ENCODE measurements around the gene RPP14.
"Not testable (repeated sequence)": the region's sequence is repeated elsewhere in the genome, so short reads cannot be mapped to it uniquely, and the experiment has no call there.

RPP14 gene

DNA sequence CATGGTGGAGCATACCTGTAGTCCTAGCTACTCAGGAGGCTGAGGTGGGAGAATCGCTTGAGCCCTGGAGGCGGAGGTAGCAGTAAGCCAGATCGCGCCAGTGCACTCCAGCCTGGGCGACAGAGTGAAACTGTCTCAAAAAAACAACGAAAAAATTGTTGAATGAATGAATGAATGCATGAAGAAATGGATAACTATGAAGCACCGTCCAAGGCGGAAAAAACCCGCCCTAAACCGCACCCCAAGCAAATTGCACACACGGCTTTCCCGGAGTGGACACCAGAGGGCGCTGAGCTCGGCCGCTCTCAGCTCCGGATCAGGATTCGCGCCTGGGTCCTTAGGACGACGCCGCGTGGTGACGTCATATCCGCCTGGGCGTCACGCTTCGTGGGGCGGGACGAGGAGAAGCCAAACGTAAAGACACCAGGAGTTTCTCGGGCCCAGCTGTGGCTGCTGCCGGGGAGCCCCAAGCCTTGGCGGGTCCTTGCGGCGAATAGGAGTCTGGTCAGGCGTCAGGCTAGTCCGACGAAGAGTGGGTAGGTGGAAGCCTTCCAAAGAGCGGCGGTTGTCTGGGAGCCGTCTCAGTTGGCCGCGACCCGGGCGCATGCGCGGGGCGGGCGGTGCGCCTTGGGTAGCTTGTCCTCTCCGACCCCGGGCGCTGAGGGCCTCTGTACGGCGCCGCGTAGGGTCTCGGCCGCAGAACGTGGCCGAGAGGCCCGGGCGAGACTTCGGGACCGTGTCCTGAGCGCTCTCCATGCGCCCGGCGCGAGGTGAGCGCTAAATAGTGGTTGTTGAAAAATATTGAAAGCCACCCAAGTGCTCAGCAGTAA, at the start of gene RPP14, which contains the start of gene HTD2:
Gene RPP14 (plus strand): TSS at position 364 of the 830 bp plus-strand sequence. CDS start 4,085 bp downstream, outside the sequence.
Gene HTD2 (plus strand): TSS at position 639 of the 830 bp plus-strand sequence. CDS start 11,094 bp downstream, outside the sequence.
- Histone ChIP-seq H3K4me1 (ENCODE audit: control insufficient read depth in 1 of 2, insufficient read depth in 2 of 2, low read length in 2 of 2) (peaks cover 17 to 24% of the 10 kb centered on the region in 2 donors), H3K9me3 (ENCODE audit: control insufficient read depth in 1 of 2, low read length in 2 of 2) (no peaks in the 10 kb centered on the region), H3K9ac (ENCODE audit: low read depth in 1 of 2, low read length in 2 of 2) (peak within 1 kb of the TSS; percentile 97 to 98), H3K27ac (ENCODE audit: low read depth, low read length) (peak within 1 kb of the TSS; percentile 97), H3K4me3 (ENCODE audit: low read depth in 1 of 2, low read length in 2 of 2) (peak within 1 kb of the TSS; percentile 92 to 98), H3K36me3 (ENCODE audit: control insufficient read depth in 1 of 2, insufficient read depth in 2 of 2, low read length in 2 of 2) (peaks cover 0 to 14% of the 10 kb centered on the region in 2 donors), H3K27me3 (ENCODE audit: control insufficient read depth in 1 of 2, insufficient read depth in 2 of 2, low read length in 2 of 2) (peaks cover 0 to 3% of the 10 kb centered on the region in 2 donors)

DNA sequence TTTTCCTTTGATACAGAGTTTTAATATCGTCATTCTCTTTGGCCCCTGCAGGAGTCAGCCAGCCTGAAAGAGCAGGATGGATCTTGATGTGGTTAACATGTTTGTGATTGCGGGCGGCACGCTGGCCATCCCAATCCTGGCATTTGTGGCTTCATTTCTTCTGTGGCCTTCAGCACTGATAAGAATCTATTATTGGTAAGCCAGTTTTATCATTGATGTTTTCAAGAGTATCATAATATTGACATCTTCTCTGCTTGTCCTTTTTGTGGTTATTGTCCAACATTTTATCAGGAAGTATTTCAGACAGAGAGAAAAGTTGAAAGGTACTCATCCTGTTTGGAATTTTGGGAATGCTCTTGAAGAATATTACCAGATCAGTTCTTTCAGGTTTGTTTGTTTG, 49.5 kb upstream of the RPP14 start:
- H3K36me3 ChIP-seq (ENCODE audit: control insufficient read depth in 1 of 2, insufficient read depth in 2 of 2, low read length in 2 of 2) = peaks cover 14 to 37% of the 10 kb centered on the region in 2 donors
- no peak overlapping the region for H3K27ac ChIP-seq (ENCODE audit: low read depth, low read length)
- H3K9ac ChIP-seq (ENCODE audit: low read depth in 1 of 2, low read length in 2 of 2) = no peak overlapping the region
- H3K9me3 ChIP-seq (ENCODE audit: control insufficient read depth in 1 of 2, low read length in 2 of 2) = no peaks in the 10 kb centered on the region
- H3K27me3 ChIP-seq (ENCODE audit: control insufficient read depth in 1 of 2, insufficient read depth in 2 of 2, low read length in 2 of 2) = no peaks in the 10 kb centered on the region
- peaks cover 0 to 3% of the 10 kb centered on the region in 2 donors for H3K4me1 ChIP-seq (ENCODE audit: control insufficient read depth in 1 of 2, insufficient read depth in 2 of 2, low read length in 2 of 2)
- no peak overlapping the region for H3K4me3 ChIP-seq (ENCODE audit: low read depth in 1 of 2, low read length in 2 of 2)

DNA sequence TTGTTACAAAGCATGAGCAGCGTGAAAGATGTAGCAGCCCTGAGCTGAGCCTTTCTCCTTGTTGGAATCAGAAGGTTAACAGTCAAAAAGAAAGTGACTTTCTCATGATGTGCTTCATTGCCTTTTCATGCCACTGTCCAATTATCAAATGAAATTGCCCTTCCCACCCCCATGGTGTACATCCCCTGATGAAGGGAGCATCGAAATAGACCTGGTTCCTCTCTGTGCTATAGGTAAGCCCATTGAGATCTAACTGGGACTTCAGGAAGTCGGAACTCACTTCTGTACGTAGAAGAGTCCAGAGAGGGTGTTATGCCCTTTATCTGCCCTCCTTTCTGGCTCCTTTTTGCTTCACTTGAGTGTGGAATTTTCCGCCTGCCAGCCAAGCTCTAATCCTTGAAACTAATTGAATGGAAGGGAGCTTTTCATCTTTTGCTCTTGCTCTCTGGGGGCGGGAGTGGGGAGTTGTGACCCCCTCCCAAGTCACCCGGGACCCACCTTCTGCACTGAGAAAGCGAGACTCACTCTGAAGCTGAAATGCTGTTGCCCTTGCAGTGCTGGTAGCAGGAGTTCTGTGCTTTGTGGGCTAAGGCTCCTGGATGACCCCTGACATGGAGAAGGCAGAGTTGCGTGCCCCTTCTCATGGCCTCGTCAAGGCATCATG, 47.5 kb upstream of the RPP14 start:
- H3K9me3 ChIP-seq (ENCODE audit: control insufficient read depth in 1 of 2, low read length in 2 of 2) = no peaks in the 10 kb centered on the region
- no peaks in the 10 kb centered on the region for H3K27me3 ChIP-seq (ENCODE audit: control insufficient read depth in 1 of 2, insufficient read depth in 2 of 2, low read length in 2 of 2)
- H3K4me3 ChIP-seq (ENCODE audit: low read depth in 1 of 2, low read length in 2 of 2) = no peak overlapping the region
- peaks cover 14 to 28% of the 10 kb centered on the region in 2 donors for H3K36me3 ChIP-seq (ENCODE audit: control insufficient read depth in 1 of 2, insufficient read depth in 2 of 2, low read length in 2 of 2)
- H3K9ac ChIP-seq (ENCODE audit: low read depth in 1 of 2, low read length in 2 of 2) = no peak overlapping the region
- no peak overlapping the region for H3K27ac ChIP-seq (ENCODE audit: low read depth, low read length)
- no peaks in the 10 kb centered on the region for H3K4me1 ChIP-seq (ENCODE audit: control insufficient read depth in 1 of 2, insufficient read depth in 2 of 2, low read length in 2 of 2)

- Histone ChIP-seq H3K9ac (ENCODE audit: low read depth in 1 of 2, low read length in 2 of 2) (no peak overlapping the region), H3K4me1 (ENCODE audit: control insufficient read depth in 1 of 2, insufficient read depth in 2 of 2, low read length in 2 of 2) (no peaks in the 10 kb centered on the region), H3K27me3 (ENCODE audit: control insufficient read depth in 1 of 2, insufficient read depth in 2 of 2, low read length in 2 of 2) (no peaks in the 10 kb centered on the region), H3K4me3 (ENCODE audit: low read depth in 1 of 2, low read length in 2 of 2) (no peak overlapping the region), H3K27ac (ENCODE audit: low read depth, low read length) (no peak overlapping the region), H3K9me3 (ENCODE audit: control insufficient read depth in 1 of 2, low read length in 2 of 2) (no peaks in the 10 kb centered on the region), H3K36me3 (ENCODE audit: control insufficient read depth in 1 of 2, insufficient read depth in 2 of 2, low read length in 2 of 2) (peaks cover 14 to 28% of the 10 kb centered on the region in 2 donors)
These were observed 45.7 kb upstream of the RPP14 start for GRCh38 chr3:58260261-58260731.

DNA sequence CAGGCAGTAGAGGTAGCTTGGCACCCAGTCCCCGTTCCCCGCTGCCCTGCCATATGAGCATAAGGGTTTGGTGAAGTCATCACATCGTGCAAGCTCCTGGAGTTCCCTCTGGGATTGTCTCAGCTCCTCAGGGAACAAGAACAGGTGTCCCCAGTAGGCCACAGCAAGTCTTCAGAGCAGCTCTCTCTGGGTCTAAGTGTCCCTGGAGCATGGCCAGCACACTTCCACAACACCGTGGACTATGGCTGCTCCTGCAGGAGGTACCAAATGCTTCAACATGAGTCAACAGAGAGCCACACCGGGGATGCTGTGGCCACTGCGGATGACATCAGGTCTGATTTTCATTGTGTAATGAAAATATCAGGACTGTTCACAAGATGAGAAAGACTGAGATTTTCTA, 45.3 kb upstream of the RPP14 start:
- no peaks in the 10 kb centered on the region for H3K27me3 ChIP-seq (ENCODE audit: control insufficient read depth in 1 of 2, insufficient read depth in 2 of 2, low read length in 2 of 2)
- H3K27ac ChIP-seq (ENCODE audit: low read depth, low read length) = no peak overlapping the region
- no peak overlapping the region for H3K9ac ChIP-seq (ENCODE audit: low read depth in 1 of 2, low read length in 2 of 2)
- H3K4me3 ChIP-seq (ENCODE audit: low read depth in 1 of 2, low read length in 2 of 2) = no peak overlapping the region
- no peaks in the 10 kb centered on the region for H3K4me1 ChIP-seq (ENCODE audit: control insufficient read depth in 1 of 2, insufficient read depth in 2 of 2, low read length in 2 of 2)
- H3K36me3 ChIP-seq (ENCODE audit: control insufficient read depth in 1 of 2, insufficient read depth in 2 of 2, low read length in 2 of 2) = peaks cover 14 to 28% of the 10 kb centered on the region in 2 donors
- H3K9me3 ChIP-seq (ENCODE audit: control insufficient read depth in 1 of 2, low read length in 2 of 2) = no peaks in the 10 kb centered on the region

GRCh38 chr3:58261954-58262666, 43.9 kb upstream of the RPP14 start:
- H3K4me3 ChIP-seq (ENCODE audit: low read depth in 1 of 2, low read length in 2 of 2) = no peak overlapping the region
- no peak overlapping the region for H3K27ac ChIP-seq (ENCODE audit: low read depth, low read length)
- H3K4me1 ChIP-seq (ENCODE audit: control insufficient read depth in 1 of 2, insufficient read depth in 2 of 2, low read length in 2 of 2) = peaks cover 0 to 5% of the 10 kb centered on the region in 2 donors
- H3K36me3 ChIP-seq (ENCODE audit: control insufficient read depth in 1 of 2, insufficient read depth in 2 of 2, low read length in 2 of 2) = peaks cover 17 to 28% of the 10 kb centered on the region in 2 donors
- no peaks in the 10 kb centered on the region for H3K9me3 ChIP-seq (ENCODE audit: control insufficient read depth in 1 of 2, low read length in 2 of 2)
- H3K9ac ChIP-seq (ENCODE audit: low read depth in 1 of 2, low read length in 2 of 2) = no peak overlapping the region
- no peaks in the 10 kb centered on the region for H3K27me3 ChIP-seq (ENCODE audit: control insufficient read depth in 1 of 2, insufficient read depth in 2 of 2, low read length in 2 of 2)

DNA sequence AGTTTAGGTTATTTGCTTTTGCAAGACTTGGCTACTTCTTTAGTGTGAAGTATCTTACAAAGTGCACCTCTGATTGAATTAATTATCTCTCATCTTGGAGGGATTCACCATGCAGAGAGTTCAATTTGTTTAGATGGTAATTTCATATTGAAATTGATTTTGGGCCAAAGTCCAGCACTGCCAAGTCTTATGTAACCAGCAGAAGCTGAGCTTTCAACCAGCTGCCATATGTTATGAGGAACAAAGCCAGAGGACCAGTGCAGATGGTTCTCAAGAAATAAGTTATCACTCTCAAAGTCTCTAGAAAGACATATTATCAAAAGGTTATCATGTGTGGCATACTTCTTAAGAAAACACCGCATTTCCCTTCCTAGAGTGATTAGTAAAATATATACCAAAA, 39.5 kb upstream of the RPP14 start:
- no peaks in the 10 kb centered on the region for H3K27me3 ChIP-seq (ENCODE audit: control insufficient read depth in 1 of 2, insufficient read depth in 2 of 2, low read length in 2 of 2)
- no peak overlapping the region for H3K9ac ChIP-seq (ENCODE audit: low read depth in 1 of 2, low read length in 2 of 2)

DNA sequence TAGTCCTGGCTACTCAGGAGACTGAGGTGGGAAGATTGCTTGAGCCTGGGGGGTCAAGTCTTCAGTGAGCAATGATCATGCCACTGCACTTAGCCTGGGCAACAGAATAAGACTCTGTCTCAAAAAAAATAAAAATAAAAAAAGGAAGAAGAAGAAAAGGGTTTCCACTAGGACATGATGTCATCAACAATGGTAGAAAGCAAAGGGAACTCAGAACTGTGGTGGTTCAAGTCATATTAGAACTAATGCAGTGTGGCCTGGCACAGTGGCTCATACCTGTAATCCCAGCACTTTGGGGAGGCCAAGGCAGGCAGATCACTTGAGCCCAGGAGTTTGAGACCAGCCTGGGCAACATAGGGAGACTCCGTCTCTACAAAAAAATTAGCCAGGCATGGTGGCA, 38.5 kb upstream of the RPP14 start:
- not testable (repeated sequence) for H3K9me3 ChIP-seq (ENCODE audit: control insufficient read depth in 1 of 2, low read length in 2 of 2); H3K4me3 ChIP-seq (ENCODE audit: low read depth in 1 of 2, low read length in 2 of 2); H3K4me1 ChIP-seq (ENCODE audit: control insufficient read depth in 1 of 2, insufficient read depth in 2 of 2, low read length in 2 of 2); H3K27me3 ChIP-seq (ENCODE audit: control insufficient read depth in 1 of 2, insufficient read depth in 2 of 2, low read length in 2 of 2); H3K27ac ChIP-seq (ENCODE audit: low read depth, low read length); H3K9ac ChIP-seq (ENCODE audit: low read depth in 1 of 2, low read length in 2 of 2)
- peaks cover 13 to 33% of the 10 kb centered on the region in 2 donors for H3K36me3 ChIP-seq (ENCODE audit: control insufficient read depth in 1 of 2, insufficient read depth in 2 of 2, low read length in 2 of 2)

More for the DNA sequence above, 39.5 kb upstream of the RPP14 start:
- H3K36me3 ChIP-seq (ENCODE audit: control insufficient read depth in 1 of 2, insufficient read depth in 2 of 2, low read length in 2 of 2) = peaks cover 13 to 29% of the 10 kb centered on the region in 2 donors
- H3K4me1 ChIP-seq (ENCODE audit: control insufficient read depth in 1 of 2, insufficient read depth in 2 of 2, low read length in 2 of 2) = peaks cover 0 to 5% of the 10 kb centered on the region in 2 donors
- H3K9me3 ChIP-seq (ENCODE audit: control insufficient read depth in 1 of 2, low read length in 2 of 2) = no peaks in the 10 kb centered on the region
- no peak overlapping the region for H3K4me3 ChIP-seq (ENCODE audit: low read depth in 1 of 2, low read length in 2 of 2)
- H3K27ac ChIP-seq (ENCODE audit: low read depth, low read length) = no peak overlapping the region

DNA sequence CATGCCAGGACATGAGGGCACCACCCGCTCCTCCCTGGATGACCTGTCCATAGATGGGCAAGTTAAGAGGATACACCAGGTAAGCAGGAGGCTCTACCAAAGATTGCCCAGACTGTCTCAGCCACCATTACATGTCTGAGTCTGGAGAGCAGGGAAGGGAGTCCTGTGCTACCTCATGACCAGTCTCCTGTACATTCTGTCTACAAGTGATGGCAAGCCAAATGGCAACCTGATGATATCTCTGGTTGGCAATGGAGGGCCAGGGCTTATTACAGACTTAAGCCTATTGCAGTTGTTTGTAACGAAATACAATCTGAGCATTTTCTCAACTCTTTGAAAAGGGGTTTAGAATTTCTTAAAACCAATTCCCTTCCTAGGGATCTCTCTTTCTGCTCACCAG, 36.7 kb upstream of the RPP14 start:
- Histone ChIP-seq H3K27ac (ENCODE audit: low read depth, low read length) (no peak overlapping the region), H3K9ac (ENCODE audit: low read depth in 1 of 2, low read length in 2 of 2) (no peak overlapping the region), H3K27me3 (ENCODE audit: control insufficient read depth in 1 of 2, insufficient read depth in 2 of 2, low read length in 2 of 2) (no peaks in the 10 kb centered on the region), H3K9me3 (ENCODE audit: control insufficient read depth in 1 of 2, low read length in 2 of 2) (no peaks in the 10 kb centered on the region), H3K4me3 (ENCODE audit: low read depth in 1 of 2, low read length in 2 of 2) (no peak overlapping the region), H3K36me3 (ENCODE audit: control insufficient read depth in 1 of 2, insufficient read depth in 2 of 2, low read length in 2 of 2) (peaks cover 13 to 45% of the 10 kb centered on the region in 2 donors), H3K4me1 (ENCODE audit: control insufficient read depth in 1 of 2, insufficient read depth in 2 of 2, low read length in 2 of 2) (peaks cover 0 to 5% of the 10 kb centered on the region in 2 donors)

Data from duodenal mucosa (tissue), 2 donors.